ENCODE results near the gene ANKDD1B.
"Not testable (repeated sequence)": the region's sequence is repeated elsewhere in the genome, so short reads cannot be mapped to it uniquely, and the experiment has no call there.

Gene ANKDD1B

GRCh38 chr5:75574791-75575190 is 36.5 kb upstream of the ANKDD1B start:
- no peak for DNase-seq (ENCODE audit: low spot score)
- in situ Hi-C loops (cut with MboI; ENCODE audit: low pct_unique_long_range_greater_than_20kb, low sequenced_read_pairs, unreplicated experiment) = loop anchor here (5.0 kb wide), 1 partner anchor 62 kb away; the partner anchor contains the start of genes CERT1 and POLK
- no peak for TF ChIP-seq CTCF (IDR thresholded peaks at IDR 0.05; ENCODE audit: extremely low read depth, insufficient read depth, missing control alignments)

GRCh38 chr5:75578280-75578679 is 33.0 kb upstream of the ANKDD1B start:
- in situ Hi-C loops (cut with MboI; ENCODE audit: low pct_unique_long_range_greater_than_20kb, low sequenced_read_pairs, unreplicated experiment); DNase-seq (ENCODE audit: low spot score): not testable (repeated sequence)

GRCh38 chr5:75584641-75585040 is 26.6 kb upstream of the ANKDD1B start:
- no peak for DNase-seq (ENCODE audit: low spot score)
- no peak for TF ChIP-seq CTCF (IDR thresholded peaks at IDR 0.05; ENCODE audit: extremely low read depth, insufficient read depth, missing control alignments)
- in situ Hi-C loops (cut with MboI; ENCODE audit: low pct_unique_long_range_greater_than_20kb, low sequenced_read_pairs, unreplicated experiment) = no loop called here

GRCh38 chr5:75588666-75589065 is 22.6 kb upstream of the ANKDD1B start:
- in situ Hi-C loops (cut with MboI; ENCODE audit: low pct_unique_long_range_greater_than_20kb, low sequenced_read_pairs, unreplicated experiment) = no loop called here

GRCh38 chr5:75600535-75600934 is 10.7 kb upstream of the ANKDD1B start:
- DNase-seq (ENCODE audit: low spot score) = no peak
- TF ChIP-seq CTCF (IDR thresholded peaks at IDR 0.05; ENCODE audit: extremely low read depth, insufficient read depth, missing control alignments) = no peak
- in situ Hi-C loops (cut with MboI; ENCODE audit: low pct_unique_long_range_greater_than_20kb, low sequenced_read_pairs, unreplicated experiment) = no loop called here

More at GRCh38 chr5:75588666-75589065, 22.6 kb upstream of the ANKDD1B start:
- TF ChIP-seq CTCF (IDR thresholded peaks at IDR 0.05; ENCODE audit: extremely low read depth, insufficient read depth, missing control alignments) = no peak
- DNase-seq (ENCODE audit: low spot score) = no peak

- no peak for TF ChIP-seq CTCF (IDR thresholded peaks at IDR 0.05; ENCODE audit: extremely low read depth, insufficient read depth, missing control alignments)
- DNase-seq (ENCODE audit: low spot score) = no peak
- in situ Hi-C loops (cut with MboI; ENCODE audit: low pct_unique_long_range_greater_than_20kb, low sequenced_read_pairs, unreplicated experiment) = no loop called here
Measured at GRCh38 chr5:75601567-75601966, 9.7 kb upstream of the ANKDD1B start.

GRCh38 chr5:75601996-75602395 is 9.3 kb upstream of the ANKDD1B start:
- no peak for DNase-seq (ENCODE audit: low spot score)
- no peak for TF ChIP-seq CTCF (IDR thresholded peaks at IDR 0.05; ENCODE audit: extremely low read depth, insufficient read depth, missing control alignments)
- in situ Hi-C loops (cut with MboI; ENCODE audit: low pct_unique_long_range_greater_than_20kb, low sequenced_read_pairs, unreplicated experiment) = no loop called here
